HG02981 (cell line): ENCODE results near the gene TACR2.

Source experiments
- ATAC-seq: cut with Tn5 transposase; IDR thresholded peaks from one replicate; pipeline ENCODE4 v1.9.1; 2021; ENCODE audit warnings: mild to moderate bottlenecking, moderate library complexity; ENCODE audit not compliant: unreplicated experiment

The TACR2 gene

GRCh38 chr10:69376662-69377061 is 40.1 kb downstream of the TACR2 start:
- no peak for ATAC-seq

GRCh38 chr10:69375307-69376151 is 41.2 kb downstream of the TACR2 start:
- no peak for ATAC-seq

- ATAC-seq, result no peak
These were observed 41.8 kb downstream of the TACR2 start for GRCh38 chr10:69374931-69375306.

GRCh38 chr10:69374242-69374641 is 42.5 kb downstream of the TACR2 start:
- no peak for ATAC-seq

GRCh38 chr10:69372126-69372980 is 44.4 kb downstream of the TACR2 start:
- ATAC-seq, result no peak

GRCh38 chr10:69367469-69367868 is 49.2 kb downstream of the TACR2 start:
- ATAC-seq, result no peak

GRCh38 chr10:69366738-69367137 is 50.0 kb downstream of the TACR2 start:
- no peak for ATAC-seq

GRCh38 chr10:69364232-69364940 is 52.3 kb downstream of the TACR2 start:
- ATAC-seq, result no peak

GRCh38 chr10:69363666-69364065 is 53.1 kb downstream of the TACR2 start:
- no peak for ATAC-seq

- no peak for ATAC-seq
These were observed 54.2 kb downstream of the TACR2 start for GRCh38 chr10:69362471-69362954.

GRCh38 chr10:69361303-69361614 is 55.5 kb downstream of the TACR2 start:
- no peak for ATAC-seq

GRCh38 chr10:69360485-69361302 is 56.0 kb downstream of the TACR2 start:
- no peak for ATAC-seq

- no peak for ATAC-seq
These were observed 57.1 kb downstream of the TACR2 start for GRCh38 chr10:69359594-69359993.

GRCh38 chr10:69359148-69359547 is 57.6 kb downstream of the TACR2 start:
- no peak for ATAC-seq

GRCh38 chr10:69358148-69358795 is 58.4 kb downstream of the TACR2 start:
- ATAC-seq, result no peak

GRCh38 chr10:69356187-69356586 is 60.5 kb downstream of the TACR2 start:
- no peak for ATAC-seq

- ATAC-seq, result no peak
These were observed 62.6 kb downstream of the TACR2 start for GRCh38 chr10:69353977-69354635.
